ENCODE measurements around the gene EPB41L3.

Gene EPB41L3

GRCh38 chr18:5543773-5544389 is at the start of gene EPB41L3:
Gene EPB41L3 (minus strand): TSS chr18:5543997. CDS start chr18:5489183, 54,814 bp downstream.
- Histone ChIP-seq H2AFZ (ENCODE audit: low read length) (no peak within 1 kb of the TSS), H3K36me3 (ENCODE audit: insufficient read depth, low read length) (no peaks in the 10 kb centered on the region), H3K27me3 (ENCODE audit: insufficient read depth, low read length) (no peaks in the 10 kb centered on the region), H3K9ac (ENCODE audit: low read length) (no peak within 1 kb of the TSS), H3K4me1 (ENCODE audit: insufficient read depth, low read length, severe bottlenecking) (no peaks in the 10 kb centered on the region), H4K20me1 (ENCODE audit: insufficient read depth, low read length) (no peaks in the 10 kb centered on the region; the same call in 1 of the 2 replicates), H3K79me2 (ENCODE audit: insufficient read depth, low read length) (no peaks in the 10 kb centered on the region), H3K9me3 (ENCODE audit: low read length) (no peaks in the 10 kb centered on the region), H3K4me3 (ENCODE audit: low read depth, low read length, poor library complexity, severe bottlenecking) (no peak within 1 kb of the TSS), H3K4me2 (ENCODE audit: low read length) (no peak within 1 kb of the TSS), H3K9me2 (ENCODE audit: low read depth, low read length) (0 out of 2 replicates have a peak, but pooled peaks cover 3% of the 10 kb centered on the region), H3K27ac (ENCODE audit: low read depth, low read length, poor library complexity, severe bottlenecking) (no peak within 1 kb of the TSS), H3F3A (ENCODE audit: insufficient read depth, low read length) (no peaks in the 10 kb centered on the region)
- TF ChIP-seq EZH2 (IDR thresholded peaks at IDR 0.05; ENCODE audit: borderline replicate concordance, low read length) (no peak), CTCF (IDR thresholded peaks at IDR 0.05; ENCODE audit: low read length) (no peak)

- H3K79me2 ChIP-seq (ENCODE audit: insufficient read depth, low read length) = no peaks in the 10 kb centered on the region
- no peaks in the 10 kb centered on the region for H3K36me3 ChIP-seq (ENCODE audit: insufficient read depth, low read length)
- no peaks in the 10 kb centered on the region for H3K27me3 ChIP-seq (ENCODE audit: insufficient read depth, low read length)
- no peak overlapping the region for H3K4me2 ChIP-seq (ENCODE audit: low read length)
- H3K9me2 ChIP-seq (ENCODE audit: low read depth, low read length) = no peaks in the 10 kb centered on the region
- H3K9ac ChIP-seq (ENCODE audit: low read length) = no peak overlapping the region
- no peak overlapping the region for H2AFZ ChIP-seq (ENCODE audit: low read length)
- no peak overlapping the region for H3K27ac ChIP-seq (ENCODE audit: low read depth, low read length, poor library complexity, severe bottlenecking)
- no peak overlapping the region for H3K4me3 ChIP-seq (ENCODE audit: low read depth, low read length, poor library complexity, severe bottlenecking)
- no peaks in the 10 kb centered on the region for H3K4me1 ChIP-seq (ENCODE audit: insufficient read depth, low read length, severe bottlenecking)
- H3K9me3 ChIP-seq (ENCODE audit: low read length) = no peaks in the 10 kb centered on the region
- TF ChIP-seq EZH2 (IDR thresholded peaks at IDR 0.05; ENCODE audit: borderline replicate concordance, low read length) (no peak), CTCF (IDR thresholded peaks at IDR 0.05; ENCODE audit: low read length) (no peak)
- no peaks in the 10 kb centered on the region for H4K20me1 ChIP-seq (ENCODE audit: insufficient read depth, low read length)
- H3F3A ChIP-seq (ENCODE audit: insufficient read depth, low read length) = no peaks in the 10 kb centered on the region
Observed at GRCh38 chr18:5588529-5588928, 44.7 kb upstream of the EPB41L3 start.

- Histone ChIP-seq H3K36me3 (ENCODE audit: insufficient read depth, low read length) (no peaks in the 10 kb centered on the region), H3F3A (ENCODE audit: insufficient read depth, low read length) (no peaks in the 10 kb centered on the region), H3K4me3 (ENCODE audit: low read depth, low read length, poor library complexity, severe bottlenecking) (no peak overlapping the region), H2AFZ (ENCODE audit: low read length) (no peak overlapping the region), H3K79me2 (ENCODE audit: insufficient read depth, low read length) (no peaks in the 10 kb centered on the region), H4K20me1 (ENCODE audit: insufficient read depth, low read length) (no peaks in the 10 kb centered on the region), H3K9ac (ENCODE audit: low read length) (no peak overlapping the region), H3K4me2 (ENCODE audit: low read length) (no peak overlapping the region), H3K4me1 (ENCODE audit: insufficient read depth, low read length, severe bottlenecking) (no peaks in the 10 kb centered on the region), H3K9me2 (ENCODE audit: low read depth, low read length) (no peaks in the 10 kb centered on the region), H3K27ac (ENCODE audit: low read depth, low read length, poor library complexity, severe bottlenecking) (no peak overlapping the region), H3K9me3 (ENCODE audit: low read length) (no peaks in the 10 kb centered on the region), H3K27me3 (ENCODE audit: insufficient read depth, low read length) (no peaks in the 10 kb centered on the region)
- no peak for TF ChIP-seq EZH2 (IDR thresholded peaks at IDR 0.05; ENCODE audit: borderline replicate concordance, low read length)
- no peak for TF ChIP-seq CTCF (IDR thresholded peaks at IDR 0.05; ENCODE audit: low read length)
Observed at GRCh38 chr18:5585653-5586052, 41.9 kb upstream of the EPB41L3 start.

Data from OCI-LY1 (cell line).